GOT3 (cell line): ENCODE results near the gene DPY19L3.
"Not testable (repeated sequence)": the region's sequence is repeated elsewhere in the genome, so short reads cannot be mapped to it uniquely, and the experiment has no call there.

Source experiments
- DNase-seq: peaks from one replicate; lab custom pipeline; 2025; ENCODE audit warnings: mixed read lengths; lab: John Stamatoyannopoulos, UW

The DPY19L3 gene

GRCh38 chr19:32405431-32406160 is at the start of gene DPY19L3:
Gene DPY19L3 (plus strand): TSS chr19:32405770. CDS start chr19:32408254, 2,484 bp downstream.
- peak; percentile 67 for DNase-seq

GRCh38 chr19:32357720-32358119 is 47.9 kb upstream of the DPY19L3 start:
- DNase-seq: no peak

- no peak for DNase-seq
These were observed 47.2 kb upstream of the DPY19L3 start for GRCh38 chr19:32358321-32358720.

GRCh38 chr19:32359581-32359980 is 46.0 kb upstream of the DPY19L3 start:
- no peak for DNase-seq

GRCh38 chr19:32361574-32362317 is 43.8 kb upstream of the DPY19L3 start:
- DNase-seq: no peak

- no peak for DNase-seq
These were observed 43.3 kb upstream of the DPY19L3 start for GRCh38 chr19:32362318-32362691.

- no peak for DNase-seq
These were observed 42.4 kb upstream of the DPY19L3 start for GRCh38 chr19:32363175-32363574.

- no peak for DNase-seq
These were observed 41.9 kb upstream of the DPY19L3 start for GRCh38 chr19:32363632-32364031.

GRCh38 chr19:32364040-32364439 is 41.5 kb upstream of the DPY19L3 start:
- no peak for DNase-seq

GRCh38 chr19:32367063-32367462 is 38.5 kb upstream of the DPY19L3 start:
- DNase-seq: no peak

GRCh38 chr19:32367948-32368536 is 37.5 kb upstream of the DPY19L3 start:
- no peak for DNase-seq

GRCh38 chr19:32368787-32369186 is 36.8 kb upstream of the DPY19L3 start:
- no peak for DNase-seq

GRCh38 chr19:32372726-32373517 is 32.6 kb upstream of the DPY19L3 start:
- no peak for DNase-seq

- DNase-seq: peak; percentile 40
These were observed 31.8 kb upstream of the DPY19L3 start for GRCh38 chr19:32373585-32374295.

GRCh38 chr19:32374362-32374761 is 31.2 kb upstream of the DPY19L3 start:
- not testable (repeated sequence) for DNase-seq

- not testable (repeated sequence) for DNase-seq
These were observed 28.5 kb upstream of the DPY19L3 start for GRCh38 chr19:32377088-32377487.

- DNase-seq: no peak
These were observed 25.3 kb upstream of the DPY19L3 start for GRCh38 chr19:32380269-32380668.

GRCh38 chr19:32387701-32388392 is 17.7 kb upstream of the DPY19L3 start:
- DNase-seq: no peak

GRCh38 chr19:32388393-32388855 is 17.1 kb upstream of the DPY19L3 start:
- DNase-seq: no peak

GRCh38 chr19:32392901-32393300 is 12.7 kb upstream of the DPY19L3 start:
- DNase-seq: no peak
